Endothelial cell of umbilical vein (primary cell): ENCODE results near the gene BRICD5.

Source experiments
- CTCF ChIP-seq, 2 donors: IDR thresholded peaks; 1 replicate in 1 of 2; 2 replicates in 1 of 2; pipeline ENCODE4 v1.5.1; 2011; ENCODE audit warnings: low read length in 2 of 2, mild to moderate bottlenecking in 2 of 2, moderate library complexity in 2 of 2, control low read depth in 1 of 2, inconsistent platforms in 1 of 2, low read depth in 1 of 2; ENCODE audit not compliant: insufficient read depth in 1 of 2; ENCODE audit errors: extremely low read depth in 1 of 2
- EZH2 ChIP-seq: IDR thresholded peaks from 2 replicates; pipeline ENCODE4 v1.6.1; 2012; ENCODE audit warnings: borderline replicate concordance, low read depth, mild to moderate bottlenecking, moderate library complexity, low read length, inconsistent platforms; ENCODE audit not compliant: severe bottlenecking
- JUN ChIP-seq: IDR thresholded peaks from 2 replicates; pipeline ENCODE4 v1.6.1; 2011; ENCODE audit warnings: borderline replicate concordance, low read depth; ENCODE audit not compliant: insufficient read length, insufficient read depth
- POLR2A ChIP-seq: IDR thresholded peaks from 2 replicates; pipeline ENCODE4 v1.6.1; 2012; ENCODE audit warnings: low read depth, mild to moderate bottlenecking, control low read depth, low read length
- POLR2AphosphoS5 ChIP-seq: IDR thresholded peaks from 2 replicates; pipeline ENCODE4 v1.6.1; 2012; ENCODE audit warnings: low read depth, mild to moderate bottlenecking, control low read depth, low read length, moderate library complexity; ENCODE audit not compliant: insufficient read depth

- TF ChIP-seq POLR2A: no peak
- TF ChIP-seq CTCF (IDR thresholded peaks at IDR 0.05; ENCODE audit: extremely low read depth in 1 of 2, insufficient read depth in 1 of 2, low read depth in 1 of 2, low read length in 2 of 2): no peak
- no peak for TF ChIP-seq JUN
- no peak for TF ChIP-seq EZH2
- no peak for TF ChIP-seq POLR2AphosphoS5
Measured at GRCh38 chr16:2181952-2182351, 28.7 kb downstream of the BRICD5 start.
